Astrocyte (in vitro differentiated cells and primary cell): ENCODE data around the gene SRC. TPM values are rescaled to one million over a fixed set of nuclear protein-coding genes. Genes with fewer than 3 reads are reported as not detected.
A peak's percentile ranks its signal among the peaks of the same experiment; 100 is the strongest.

Experiments used
- DNase-seq: peaks from one replicate; pipeline ENCODE4 v3.0.0-alpha.2; 2010; ENCODE audit warnings: low read depth
- FAIRE-seq: peaks from 2 replicates; lab custom pipeline; 2011; peaks lifted over from hg19 to GRCh38; lab: Jason Lieb, UNC
- H2AFZ ChIP-seq: 2 replicates; pipeline ENCODE4 v1.6.0; 2012; ENCODE audit warnings: low read depth, low read length, inconsistent platforms
- H3K27ac ChIP-seq: 2 replicates; pipeline ENCODE4 v1.5.1; 2011; ENCODE audit warnings: low read depth, low read length, inconsistent platforms
- H3K27me3 ChIP-seq: 2 replicates; pipeline ENCODE4 v1.6.0; 2011; ENCODE audit warnings: low read length, inconsistent platforms; ENCODE audit not compliant: insufficient read depth
- H3K36me3 ChIP-seq: 2 replicates; pipeline ENCODE4 v1.5.1; 2011; ENCODE audit warnings: low read length, inconsistent platforms; ENCODE audit not compliant: insufficient read depth
- H3K4me1 ChIP-seq: 2 replicates; pipeline ENCODE4 v1.5.1; 2011; ENCODE audit warnings: low read length, inconsistent platforms; ENCODE audit not compliant: insufficient read depth
- H3K4me2 ChIP-seq: 2 replicates; pipeline ENCODE4 v1.6.0; 2012; ENCODE audit warnings: low read length, inconsistent platforms
- H3K4me3 ChIP-seq: 2 replicates; pipeline ENCODE4 v1.5.1; 2011; ENCODE audit warnings: low read depth, mild to moderate bottlenecking, low read length, inconsistent platforms; ENCODE audit not compliant: insufficient read depth
- H3K79me2 ChIP-seq: 2 replicates; pipeline ENCODE4 v1.6.0; 2012; ENCODE audit warnings: mild to moderate bottlenecking, low read length, inconsistent platforms; ENCODE audit not compliant: insufficient read depth
- H3K9ac ChIP-seq: 2 replicates; pipeline ENCODE4 v1.6.0; 2012; ENCODE audit warnings: mild to moderate bottlenecking, low read length, inconsistent platforms
- H3K9me3 ChIP-seq: 2 replicates; pipeline ENCODE4 v1.5.1; 2012; ENCODE audit warnings: low read depth, mild to moderate bottlenecking, low read length, inconsistent platforms; ENCODE audit not compliant: insufficient read depth
- H4K20me1 ChIP-seq: 2 replicates; pipeline ENCODE4 v1.6.0; 2012; ENCODE audit warnings: low read length, inconsistent platforms; ENCODE audit not compliant: insufficient read depth
- H3K27ac Mint-ChIP-seq: one replicate; pipeline ENCODE4 v1.8.0; 2021; ENCODE audit warnings: mild to moderate bottlenecking, mixed read lengths; ENCODE audit not compliant: unreplicated experiment
- H3K27me3 Mint-ChIP-seq: one replicate; pipeline ENCODE4 v1.8.0; 2021; ENCODE audit warnings: low read depth, mixed read lengths; ENCODE audit not compliant: unreplicated experiment
- H3K36me3 Mint-ChIP-seq: one replicate; pipeline ENCODE4 v1.8.0; 2021; ENCODE audit warnings: low read depth, mixed read lengths; ENCODE audit not compliant: unreplicated experiment
- H3K4me1 Mint-ChIP-seq: one replicate; pipeline ENCODE4 v1.8.0; 2021; ENCODE audit warnings: low read depth, mixed read lengths; ENCODE audit not compliant: unreplicated experiment
- H3K4me3 Mint-ChIP-seq: one replicate; pipeline ENCODE4 v1.8.0; 2021; ENCODE audit warnings: mild to moderate bottlenecking, moderate library complexity, mixed read lengths; ENCODE audit not compliant: unreplicated experiment
- H3K9me3 Mint-ChIP-seq: one replicate; pipeline ENCODE4 v1.8.0; 2021; ENCODE audit warnings: mild to moderate bottlenecking, mixed read lengths; ENCODE audit not compliant: unreplicated experiment
- CTCF ChIP-seq: IDR thresholded peaks from 2 replicates; pipeline ENCODE4 v1.5.1; 2011; ENCODE audit warnings: low read depth, mild to moderate bottlenecking, inconsistent platforms, low read length, moderate library complexity; ENCODE audit not compliant: insufficient read depth
- EZH2 ChIP-seq: IDR thresholded peaks from 2 replicates; pipeline ENCODE4 v1.6.1; 2012; ENCODE audit warnings: mild to moderate bottlenecking, low read length, inconsistent platforms; ENCODE audit not compliant: insufficient read depth
- total RNA-seq: library from RNA; stranded (reverse); gene quantifications from 2 replicates; pipeline ENCODE4 v1.2.1, GENCODE V29; 2021

SRC gene
- total RNA-seq, 1 donor from 2014 or later, result 33.4 TPM

GRCh38 chr20:37392441-37393195 lies 46.7 kb downstream of the SRC start:
- Mint-ChIP-seq H3K27ac (no peak overlapping the region), H3K27me3 (no peaks in the 10 kb centered on the region), H3K9me3 (no peaks in the 10 kb centered on the region), H3K4me1 (peaks cover 16% of the 10 kb centered on the region), H3K36me3 (peaks cover 15% of the 10 kb centered on the region), H3K4me3 (no peak overlapping the region)
- H3K9ac ChIP-seq, result no peak overlapping the region
- no peak overlapping the region for H3K4me3 ChIP-seq
- peaks cover 14% of the 10 kb centered on the region for H4K20me1 ChIP-seq
- H3K27me3 ChIP-seq, result no peaks in the 10 kb centered on the region
- no peaks in the 10 kb centered on the region for H3K36me3 ChIP-seq
- no peak for FAIRE-seq
- no peak for TF ChIP-seq EZH2
- TF ChIP-seq CTCF, result peak; percentile 17
- no peak overlapping the region for H2AFZ ChIP-seq
- H3K27ac ChIP-seq, result no peak overlapping the region
- H3K4me2 ChIP-seq, result no peak overlapping the region
- no peak for DNase-seq
- no peaks in the 10 kb centered on the region for H3K4me1 ChIP-seq
- no peaks in the 10 kb centered on the region for H3K9me3 ChIP-seq
- H3K79me2 ChIP-seq, result no peaks in the 10 kb centered on the region

DNA sequence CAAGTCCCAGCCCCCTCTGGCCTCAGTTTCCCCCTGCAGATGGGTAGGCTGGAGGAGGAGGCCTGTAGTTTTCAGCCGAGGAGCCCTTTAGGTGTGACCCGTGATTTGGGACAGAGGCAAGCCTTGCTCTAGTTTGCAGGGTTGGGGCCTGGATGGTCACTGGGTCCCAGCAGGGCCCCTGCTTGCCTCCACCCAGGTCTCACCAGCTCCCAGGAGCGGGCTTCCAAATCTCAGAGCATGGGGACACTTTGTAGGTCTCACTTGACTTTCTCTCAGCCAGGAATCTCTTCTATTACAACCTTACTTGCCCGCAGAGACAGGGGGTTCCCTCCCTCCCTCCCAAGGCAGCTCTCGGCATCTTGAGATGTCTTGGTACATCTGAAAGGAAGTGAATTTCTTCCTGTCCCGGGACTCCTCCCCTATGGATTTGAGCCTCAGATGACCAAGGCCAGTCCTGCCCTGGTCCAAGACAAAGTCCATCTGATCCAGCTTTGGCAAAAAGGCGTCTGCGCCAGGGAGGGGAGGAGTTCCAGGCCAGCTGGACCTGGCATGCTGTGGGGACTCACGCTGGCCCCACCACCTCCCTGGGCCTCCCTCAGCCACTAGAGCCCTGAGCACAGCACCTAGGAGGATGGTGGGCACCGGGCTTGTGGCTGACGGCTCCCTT lies 47.4 kb downstream of the SRC start:
- DNase-seq (no peak), FAIRE-seq (no peak)
- no peak for TF ChIP-seq CTCF
- TF ChIP-seq EZH2, result no peak
- H3K27me3 ChIP-seq, result no peaks in the 10 kb centered on the region
- H2AFZ ChIP-seq, result no peak overlapping the region
- no peak overlapping the region for H3K4me3 ChIP-seq
- peaks cover 16% of the 10 kb centered on the region for H3K4me1 Mint-ChIP-seq
- H3K4me3 Mint-ChIP-seq, result no peak overlapping the region
- no peak overlapping the region for H3K4me2 ChIP-seq
- no peaks in the 10 kb centered on the region for H3K9me3 Mint-ChIP-seq
- no peak overlapping the region for H3K27ac ChIP-seq
- H3K27me3 Mint-ChIP-seq, result no peaks in the 10 kb centered on the region
- no peaks in the 10 kb centered on the region for H3K79me2 ChIP-seq
- no peak overlapping the region for H3K27ac Mint-ChIP-seq
- no peak overlapping the region for H3K9ac ChIP-seq
- no peaks in the 10 kb centered on the region for H3K4me1 ChIP-seq
- no peaks in the 10 kb centered on the region for H3K36me3 ChIP-seq
- H4K20me1 ChIP-seq, result peaks cover 14% of the 10 kb centered on the region
- peaks cover 15% of the 10 kb centered on the region for H3K36me3 Mint-ChIP-seq
- H3K9me3 ChIP-seq, result no peaks in the 10 kb centered on the region
